RWPE2 (cell line): ENCODE measurements around the gene HPDL.

Experiments
- ATAC-seq: fragments of 200-7000 bp; cut with Tn5 transposase; 3 replicates; pipeline ENCODE4 v1.9.1; 2021; ENCODE audit warnings: low read depth
- DNase-seq: peaks from one replicate; pipeline ENCODE4 v3.0.0-alpha.2; 2020; ENCODE audit warnings: low spot score
- H3K27ac ChIP-seq: fragments of 450-650 bp; 2 replicates; pipeline ENCODE4 v1.5.1; 2017; ENCODE audit warnings: mild to moderate bottlenecking; ENCODE audit not compliant: poor library complexity, severe bottlenecking
- H3K27me3 ChIP-seq: fragments of 250-450 bp; sonication (Bioruptor Pico); 2 replicates; pipeline ENCODE4 v1.5.1; 2021; ENCODE audit warnings: mild to moderate bottlenecking, moderate library complexity; ENCODE audit not compliant: insufficient read depth, poor library complexity, severe bottlenecking
- H3K36me3 ChIP-seq: fragments of 250-450 bp; sonication (Bioruptor Pico); 2 replicates; pipeline ENCODE4 v1.5.1; 2020; ENCODE audit warnings: low read depth, mild to moderate bottlenecking, moderate library complexity
- H3K4me1 ChIP-seq: fragments of 250-450 bp; sonication (Bioruptor Pico); 2 replicates; pipeline ENCODE4 v1.5.1; 2021; ENCODE audit warnings: mild to moderate bottlenecking, moderate library complexity; ENCODE audit not compliant: insufficient read depth, poor library complexity, severe bottlenecking
- H3K4me3 ChIP-seq: fragments of 250-450 bp; sonication (Bioruptor Pico); 2 replicates; pipeline ENCODE4 v1.5.1; 2021; ENCODE audit warnings: mild to moderate bottlenecking, moderate library complexity; ENCODE audit not compliant: severe bottlenecking
- H3K9me3 ChIP-seq: fragments of 250-450 bp; sonication (Bioruptor Pico); 2 replicates; pipeline ENCODE4 v1.5.1; 2021; ENCODE audit warnings: mild to moderate bottlenecking, moderate library complexity; ENCODE audit not compliant: severe bottlenecking
- TF ChIP-seq, protein P1 (sequence below): fragments of 450-650 bp; IDR thresholded peaks from one replicate; pipeline ENCODE4 v1.5.1; 2017; ENCODE audit warnings: mild to moderate bottlenecking, moderate library complexity; ENCODE audit not compliant: poor library complexity, severe bottlenecking

HPDL gene

DNA sequence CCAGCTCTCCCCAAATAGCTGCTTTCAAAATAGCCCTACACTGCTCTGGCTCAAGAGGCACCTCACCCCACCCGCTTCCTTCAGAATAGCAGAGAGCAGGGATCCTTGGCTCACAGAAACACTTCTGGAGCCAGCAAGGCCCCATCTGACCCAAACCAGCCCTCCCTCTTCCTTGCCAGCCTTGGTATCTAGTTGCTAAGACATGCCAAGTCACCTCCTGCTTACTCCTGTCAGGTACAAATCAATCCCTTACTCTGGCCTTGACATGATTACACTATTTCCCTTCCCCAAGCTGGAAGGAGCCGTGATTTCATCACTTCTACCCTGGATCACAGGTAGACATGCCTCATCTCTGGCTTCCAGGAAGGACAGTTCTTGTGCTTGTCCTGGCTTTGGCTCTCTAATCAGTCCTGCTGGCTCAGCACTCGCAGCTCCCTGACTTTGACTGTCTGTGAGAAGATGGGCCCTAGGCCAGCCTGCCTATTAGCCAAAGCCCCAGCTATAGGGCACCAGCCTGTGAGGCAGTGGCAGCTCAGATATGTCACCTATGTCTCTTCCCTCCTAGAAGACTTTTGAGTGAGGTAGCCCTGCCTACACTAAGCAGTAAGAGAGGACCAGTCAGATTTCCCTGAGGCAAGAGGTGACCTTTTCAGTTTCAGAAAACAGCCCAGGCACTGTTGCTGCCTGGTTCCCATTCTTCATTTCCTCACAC is 22.4 kb downstream of the HPDL start:
- TF ChIP-seq, protein P1, sequence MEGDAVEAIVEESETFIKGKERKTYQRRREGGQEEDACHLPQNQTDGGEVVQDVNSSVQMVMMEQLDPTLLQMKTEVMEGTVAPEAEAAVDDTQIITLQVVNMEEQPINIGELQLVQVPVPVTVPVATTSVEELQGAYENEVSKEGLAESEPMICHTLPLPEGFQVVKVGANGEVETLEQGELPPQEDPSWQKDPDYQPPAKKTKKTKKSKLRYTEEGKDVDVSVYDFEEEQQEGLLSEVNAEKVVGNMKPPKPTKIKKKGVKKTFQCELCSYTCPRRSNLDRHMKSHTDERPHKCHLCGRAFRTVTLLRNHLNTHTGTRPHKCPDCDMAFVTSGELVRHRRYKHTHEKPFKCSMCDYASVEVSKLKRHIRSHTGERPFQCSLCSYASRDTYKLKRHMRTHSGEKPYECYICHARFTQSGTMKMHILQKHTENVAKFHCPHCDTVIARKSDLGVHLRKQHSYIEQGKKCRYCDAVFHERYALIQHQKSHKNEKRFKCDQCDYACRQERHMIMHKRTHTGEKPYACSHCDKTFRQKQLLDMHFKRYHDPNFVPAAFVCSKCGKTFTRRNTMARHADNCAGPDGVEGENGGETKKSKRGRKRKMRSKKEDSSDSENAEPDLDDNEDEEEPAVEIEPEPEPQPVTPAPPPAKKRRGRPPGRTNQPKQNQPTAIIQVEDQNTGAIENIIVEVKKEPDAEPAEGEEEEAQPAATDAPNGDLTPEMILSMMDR: no peak
- peak overlapping the region; percentile 66 for H3K27ac ChIP-seq

DNA sequence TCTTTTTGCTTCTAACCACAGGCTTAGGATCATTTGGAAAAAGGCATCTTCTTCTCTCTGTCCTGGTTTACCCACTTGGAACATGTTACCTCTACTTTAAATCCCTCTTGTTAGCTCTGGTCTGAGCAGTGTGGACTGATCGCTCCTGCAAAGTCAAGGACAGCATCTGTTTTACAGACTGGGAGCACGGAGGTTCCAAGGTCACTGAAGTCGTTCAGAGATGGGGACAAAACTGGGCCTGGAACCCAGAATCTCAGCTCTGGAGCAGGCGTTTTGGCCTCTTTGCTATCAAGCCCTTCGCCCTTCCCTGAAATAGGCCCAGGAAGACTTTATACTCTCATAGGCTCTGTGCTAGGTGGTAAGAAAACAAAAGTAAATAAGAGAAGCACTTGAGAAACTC is 24.8 kb downstream of the HPDL start:
- Histone ChIP-seq H3K27ac (no peak overlapping the region), H3K27me3 (no peaks in the 10 kb centered on the region), H3K9me3 (no peaks in the 10 kb centered on the region), H3K4me1 (peaks cover 27% of the 10 kb centered on the region), H3K36me3 (no peaks in the 10 kb centered on the region), H3K4me3 (no peak overlapping the region)
- ATAC-seq: no peak
- DNase-seq: no peak
- TF ChIP-seq, protein P1: no peak

More for the DNA sequence above, 22.4 kb downstream of the HPDL start:
- no peak for DNase-seq
- H3K4me1 ChIP-seq: peaks cover 24% of the 10 kb centered on the region
- H3K27me3 ChIP-seq: no peaks in the 10 kb centered on the region
- ATAC-seq: peak; percentile 53
- peaks cover 1% of the 10 kb centered on the region; the same call in 1 of the 2 replicates for H3K36me3 ChIP-seq
- H3K9me3 ChIP-seq: no peaks in the 10 kb centered on the region
- H3K4me3 ChIP-seq: no peak overlapping the region

DNA sequence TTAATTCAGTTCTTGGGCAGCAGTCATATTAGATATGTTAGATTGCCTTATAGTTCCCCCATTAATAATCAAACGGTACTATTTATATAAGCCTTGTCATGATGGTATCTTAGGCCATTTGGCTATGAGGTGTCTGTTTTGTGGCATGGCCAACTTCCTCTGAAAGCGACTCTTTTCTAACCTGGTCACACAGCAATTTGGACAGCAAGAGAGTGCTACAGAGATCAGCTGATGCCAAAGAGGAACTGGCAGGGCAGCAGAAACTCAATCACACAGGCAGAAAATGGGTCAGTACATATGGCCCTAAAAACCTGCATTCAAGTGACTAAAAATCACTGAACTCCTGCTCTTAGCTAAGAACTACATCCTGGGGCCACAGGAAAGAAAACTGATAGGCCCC is 27.0 kb downstream of the HPDL start:
- H3K36me3 ChIP-seq: no peaks in the 10 kb centered on the region
- H3K27ac ChIP-seq: no peak overlapping the region
- H3K4me1 ChIP-seq: peaks cover 16% of the 10 kb centered on the region
- no peak for ATAC-seq
- TF ChIP-seq, protein P1: no peak
- H3K4me3 ChIP-seq: no peak overlapping the region
- H3K27me3 ChIP-seq: no peaks in the 10 kb centered on the region
- DNase-seq: no peak
- no peaks in the 10 kb centered on the region for H3K9me3 ChIP-seq

DNA sequence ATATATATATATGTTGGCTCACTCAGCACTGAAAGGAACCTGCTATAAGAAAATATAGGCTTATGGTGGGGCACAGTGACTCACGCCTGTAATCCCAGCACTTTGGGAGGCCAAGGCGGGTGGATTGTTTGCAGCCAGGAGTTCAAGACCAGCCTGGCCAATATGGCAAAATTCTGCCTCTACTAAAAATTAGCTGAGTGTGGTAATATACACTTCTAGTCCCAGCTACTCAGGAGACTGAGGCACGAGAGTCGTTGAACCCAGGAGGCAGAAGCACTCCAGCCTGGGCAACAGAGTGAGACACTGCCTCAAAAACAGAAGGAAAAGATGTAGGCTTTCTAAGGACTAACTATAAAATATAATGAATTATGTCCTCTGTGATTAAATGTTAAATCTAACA is 28.1 kb downstream of the HPDL start:
- Histone ChIP-seq H3K4me3 (no peak overlapping the region), H3K4me1 (peaks cover 6% of the 10 kb centered on the region), H3K27ac (no peak overlapping the region), H3K36me3 (no peaks in the 10 kb centered on the region), H3K9me3 (no peaks in the 10 kb centered on the region), H3K27me3 (no peaks in the 10 kb centered on the region)
- TF ChIP-seq, protein P1: no peak
- ATAC-seq (no peak), DNase-seq (no peak)

DNA sequence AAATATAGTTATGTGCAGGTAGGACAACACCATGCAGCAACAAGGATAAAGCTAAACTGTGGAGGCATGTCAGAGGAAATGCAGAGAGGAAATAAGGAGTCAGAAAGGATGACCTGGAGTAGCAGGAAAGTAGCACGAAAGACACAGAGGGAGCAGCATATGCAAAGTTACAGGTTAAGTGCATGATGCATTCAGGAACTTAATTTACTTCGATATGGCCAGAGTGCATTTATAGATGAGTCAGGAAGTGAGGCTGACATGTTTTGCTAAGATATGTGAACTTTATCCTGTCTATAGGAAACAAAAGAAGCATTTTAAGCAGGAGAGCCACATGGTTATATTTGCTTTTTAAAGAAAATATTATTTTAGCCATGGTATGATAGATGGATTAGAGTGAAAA is 29.0 kb downstream of the HPDL start:
- Histone ChIP-seq H3K4me3 (no peak overlapping the region), H3K4me1 (peaks cover 10% of the 10 kb centered on the region), H3K36me3 (no peaks in the 10 kb centered on the region), H3K27me3 (no peaks in the 10 kb centered on the region), H3K9me3 (no peaks in the 10 kb centered on the region), H3K27ac (no peak overlapping the region)
- peak; percentile 43; the same call in 2 of the 3 replicates for ATAC-seq
- TF ChIP-seq, protein P1: no peak
- DNase-seq: no peak
